Medulla oblongata (tissue), 1 donor: ENCODE results near the gene WDR86.

Experiments
- DNase-seq: peaks from one replicate; pipeline ENCODE4 v3.0.0-alpha.2; 2015; ENCODE audit errors: extremely low spot score

The WDR86 gene, protein sequence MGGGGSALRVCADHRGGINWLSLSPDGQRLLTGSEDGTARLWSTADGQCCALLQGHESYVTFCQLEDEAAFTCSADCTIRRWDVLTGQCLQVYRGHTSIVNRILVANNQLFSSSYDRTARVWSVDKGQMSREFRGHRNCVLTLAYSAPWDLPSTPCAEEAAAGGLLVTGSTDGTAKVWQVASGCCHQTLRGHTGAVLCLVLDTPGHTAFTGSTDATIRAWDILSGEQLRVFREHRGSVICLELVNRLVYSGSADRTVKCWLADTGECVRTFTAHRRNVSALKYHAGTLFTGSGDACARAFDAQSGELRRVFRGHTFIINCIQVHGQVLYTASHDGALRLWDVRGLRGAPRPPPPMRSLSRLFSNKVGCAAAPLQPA

DNA sequence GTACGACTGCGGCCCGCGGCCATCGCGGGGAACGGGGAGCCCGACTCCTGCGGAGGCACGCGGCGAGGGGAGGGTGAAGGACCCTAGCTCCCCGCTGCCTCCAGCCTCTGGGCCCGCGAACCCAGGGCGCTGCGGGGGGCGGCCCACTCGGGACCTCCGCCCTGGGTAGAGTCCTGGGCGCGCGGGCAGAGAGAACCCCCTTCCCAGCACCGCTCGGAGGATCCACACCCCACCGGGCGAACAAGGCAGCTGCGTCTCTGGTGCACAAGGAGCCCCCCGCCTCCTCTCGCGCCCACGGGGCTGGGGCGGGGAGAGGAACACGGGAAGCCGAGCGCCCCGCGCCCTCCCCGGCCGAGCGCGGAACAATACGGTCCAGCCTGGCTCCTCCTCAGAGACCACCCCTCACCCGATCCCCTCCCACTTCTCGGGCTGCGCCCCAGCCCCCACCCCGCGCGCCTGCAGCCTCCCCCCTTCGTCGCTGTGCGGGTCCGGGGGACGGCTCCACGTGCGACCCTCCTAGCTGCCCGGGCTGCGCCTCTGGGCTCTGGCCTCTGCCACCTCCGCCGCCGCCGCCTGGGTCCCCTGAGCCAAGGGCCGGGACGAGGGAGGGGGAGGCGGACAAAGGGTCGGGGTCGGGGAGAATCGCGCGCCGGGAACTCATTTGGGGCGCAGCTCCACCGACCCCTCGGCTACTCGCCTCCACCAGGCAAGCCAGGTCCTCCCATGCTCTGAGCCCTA lies at the start of gene WDR86:
Gene WDR86 (minus strand): TSS at position 372 of the 738 bp plus-strand sequence. CDS start 449 bp downstream, outside the sequence.
- DNase-seq = no peak

DNA sequence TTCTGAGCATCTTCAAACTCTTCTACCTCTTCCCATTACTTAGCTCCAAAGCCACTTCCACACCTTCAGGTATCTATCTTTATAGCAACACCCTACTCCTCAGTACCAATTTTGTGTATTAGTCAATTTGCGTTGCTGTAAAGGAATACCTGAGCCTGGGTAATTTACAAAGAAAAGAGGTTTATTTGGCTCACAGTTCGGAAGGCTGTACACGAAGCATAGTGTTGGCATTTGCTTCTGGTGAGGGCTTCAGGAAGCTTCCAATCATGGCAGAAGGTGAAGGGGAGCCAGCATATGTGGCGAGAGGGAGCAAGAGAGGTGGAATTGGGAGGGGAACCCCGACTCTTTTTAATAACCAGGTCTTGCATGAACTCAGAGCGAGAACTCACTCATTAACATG lies 47.7 kb upstream of the WDR86 start:
- no peak for DNase-seq

DNA sequence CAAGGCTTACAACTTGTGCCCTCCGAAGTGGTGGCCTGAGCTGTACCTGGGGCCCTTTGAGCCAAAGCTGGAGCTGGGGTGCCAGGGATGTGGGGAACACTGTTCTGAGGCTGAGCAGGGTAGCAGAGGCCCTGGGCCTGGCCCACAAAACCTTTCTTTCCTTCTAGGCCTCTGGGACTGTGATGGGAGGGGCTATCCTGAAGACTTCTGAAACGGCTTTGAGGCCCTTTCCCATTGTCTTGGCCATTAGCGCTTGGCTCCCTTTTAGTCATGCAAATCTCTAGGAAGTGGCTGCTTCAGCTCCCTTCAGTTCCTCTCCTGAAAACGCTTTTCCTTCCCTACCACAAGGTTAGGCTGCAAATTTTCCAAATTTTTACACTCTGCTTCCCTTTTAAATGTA lies 46.9 kb upstream of the WDR86 start:
- no peak for DNase-seq

- no peak for DNase-seq
These were observed 46.4 kb upstream of the WDR86 start for GRCh38 chr7:151456276-151456675.

DNA sequence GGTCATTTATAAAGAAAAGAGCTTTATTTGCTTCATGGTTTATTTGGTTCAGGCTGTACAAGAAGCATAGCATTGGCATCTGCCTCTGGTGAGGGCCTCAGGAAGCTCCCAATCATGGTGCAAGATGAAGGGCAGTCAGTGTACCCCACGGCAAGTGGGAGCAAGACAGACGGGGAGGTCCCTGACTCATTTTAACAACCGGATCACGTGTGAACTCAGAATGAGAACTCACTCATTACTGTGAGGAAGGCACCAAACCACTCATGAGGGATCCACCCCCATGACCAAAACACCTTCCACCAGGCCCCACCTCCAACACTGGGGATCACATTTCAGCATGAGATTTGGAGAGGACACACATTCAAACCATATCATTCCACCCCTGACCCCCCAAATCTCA lies 45.9 kb upstream of the WDR86 start:
- no peak for DNase-seq

DNA sequence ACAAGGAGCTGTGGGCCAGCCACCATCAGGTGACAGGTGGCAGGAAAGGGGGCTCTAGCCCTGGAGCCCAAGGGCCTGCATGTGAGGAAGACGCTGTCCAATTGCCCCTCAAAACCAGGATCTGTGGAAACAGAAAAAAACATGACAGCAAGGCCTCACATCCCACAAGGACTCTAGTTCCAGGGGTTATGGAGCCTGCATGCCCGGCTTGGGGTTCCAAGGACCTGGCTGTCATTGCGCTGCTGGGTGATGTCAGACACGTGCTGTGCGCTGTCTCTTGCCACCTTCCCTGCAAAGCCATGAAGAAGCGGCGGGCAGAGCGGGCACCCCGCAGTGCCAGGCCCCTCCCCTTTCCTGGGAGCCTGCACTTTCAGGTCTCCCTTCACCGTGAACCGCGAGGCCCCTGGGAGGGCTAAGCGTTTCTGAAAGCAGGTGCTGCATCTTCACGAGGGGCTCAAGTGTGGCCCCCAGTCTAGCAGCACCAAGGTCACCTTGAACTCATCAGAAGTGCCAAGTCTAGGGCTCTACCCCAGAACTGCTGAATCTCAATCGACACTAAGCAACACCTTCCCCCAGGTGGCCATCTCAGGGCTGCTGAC lies 45.2 kb upstream of the WDR86 start:
- DNase-seq = no peak

DNA sequence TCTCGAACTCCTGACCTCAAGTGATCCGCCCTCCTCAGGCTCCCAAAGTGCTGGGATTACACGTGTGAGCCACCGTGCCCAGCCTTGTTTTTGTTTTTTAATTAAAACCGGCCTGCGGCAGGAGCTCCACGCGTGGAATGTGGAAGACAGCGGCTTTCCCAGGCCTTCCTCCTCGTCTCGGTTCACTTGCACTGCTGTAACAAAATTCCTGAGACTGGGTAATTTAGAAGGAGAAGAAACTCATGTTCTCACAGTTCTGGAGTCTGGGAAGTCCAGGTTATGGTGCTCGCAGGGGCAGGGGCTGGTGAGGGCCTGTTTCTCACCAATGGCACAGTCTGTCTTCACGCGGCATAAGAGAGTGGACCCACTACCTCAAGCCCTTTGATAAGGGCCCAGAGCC lies 44.5 kb upstream of the WDR86 start:
- no peak for DNase-seq

GRCh38 chr7:151453326-151453791 lies 43.5 kb upstream of the WDR86 start:
- DNase-seq = no peak

DNA sequence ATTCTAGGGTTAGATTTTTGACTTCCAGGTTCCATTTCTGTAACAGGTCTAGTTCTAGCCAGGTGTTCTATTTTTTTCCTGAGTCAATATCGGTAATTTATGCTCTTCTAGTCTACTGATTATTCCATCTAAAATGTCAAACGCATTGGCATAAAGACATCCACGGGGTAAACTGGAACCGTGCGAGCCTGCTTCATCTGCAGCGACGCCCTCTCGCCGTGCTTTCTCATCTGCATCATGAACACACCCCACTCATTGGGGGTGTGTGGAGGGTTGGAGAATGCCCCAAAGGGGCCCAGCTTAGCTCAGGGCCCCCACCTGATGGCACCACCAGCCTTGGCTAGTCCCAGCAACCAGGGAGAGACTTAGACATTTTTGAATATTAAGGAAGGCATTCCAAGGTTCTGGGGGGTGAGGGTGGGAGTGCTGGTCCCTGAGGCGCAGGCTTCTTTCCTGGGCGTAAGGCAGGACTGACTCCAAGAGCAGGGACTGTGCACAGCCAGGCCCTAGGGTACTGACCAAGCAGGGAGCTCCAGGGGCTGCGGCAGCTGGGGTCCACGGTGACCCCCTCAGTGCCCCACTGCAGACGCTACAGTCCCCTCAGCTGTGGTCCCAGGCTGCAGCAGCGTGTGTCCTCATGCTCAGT lies 43.0 kb upstream of the WDR86 start:
- no peak for DNase-seq

DNA sequence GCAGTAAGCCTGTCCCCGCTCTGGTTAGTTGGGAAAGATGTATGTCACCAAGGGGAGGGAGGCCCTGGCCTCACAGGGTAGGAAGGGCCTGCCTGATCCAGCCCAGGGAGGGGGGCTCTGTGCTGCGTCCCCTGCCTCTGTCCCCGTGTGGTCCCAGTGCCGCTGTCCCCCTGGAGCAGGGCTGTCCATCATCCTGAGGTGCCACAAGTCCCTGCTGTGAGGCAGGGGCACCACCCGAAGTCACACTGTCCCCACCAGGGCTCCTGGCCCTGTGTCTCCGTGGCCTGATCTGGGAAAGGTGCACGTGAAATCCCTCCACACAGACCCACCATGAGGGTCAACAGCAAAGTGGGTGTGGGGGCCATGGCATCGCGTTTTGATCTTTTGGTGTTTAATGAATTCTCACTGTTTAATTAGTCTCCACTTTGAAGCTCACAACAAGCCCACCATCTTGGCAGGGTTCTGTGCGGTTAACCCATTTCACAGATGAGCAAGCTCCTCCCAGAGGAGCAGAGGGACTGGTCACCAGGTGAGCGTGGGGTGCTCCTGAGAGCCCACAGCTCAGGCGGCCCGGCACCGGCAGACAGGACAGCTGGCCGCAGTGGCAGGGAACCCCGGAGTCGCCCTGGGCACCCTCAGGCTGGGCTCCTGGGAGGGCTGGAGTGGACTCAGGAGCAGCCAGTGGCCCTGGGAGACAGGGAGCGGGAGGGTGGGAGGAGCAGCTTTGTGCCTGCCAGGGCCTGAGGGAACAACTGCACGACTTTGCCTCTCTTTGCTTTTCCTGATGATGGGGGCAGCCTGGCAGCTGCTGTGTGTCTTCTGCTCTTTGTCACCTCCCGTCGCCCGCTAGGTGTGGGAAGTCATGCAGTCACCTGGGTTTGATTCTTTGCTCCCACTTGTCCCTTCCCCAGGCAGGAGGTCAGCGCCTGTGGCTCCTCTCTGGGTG lies 42.1 kb upstream of the WDR86 start:
- no peak for DNase-seq

GRCh38 chr7:151451156-151451555 lies 41.3 kb upstream of the WDR86 start:
- no peak for DNase-seq

DNA sequence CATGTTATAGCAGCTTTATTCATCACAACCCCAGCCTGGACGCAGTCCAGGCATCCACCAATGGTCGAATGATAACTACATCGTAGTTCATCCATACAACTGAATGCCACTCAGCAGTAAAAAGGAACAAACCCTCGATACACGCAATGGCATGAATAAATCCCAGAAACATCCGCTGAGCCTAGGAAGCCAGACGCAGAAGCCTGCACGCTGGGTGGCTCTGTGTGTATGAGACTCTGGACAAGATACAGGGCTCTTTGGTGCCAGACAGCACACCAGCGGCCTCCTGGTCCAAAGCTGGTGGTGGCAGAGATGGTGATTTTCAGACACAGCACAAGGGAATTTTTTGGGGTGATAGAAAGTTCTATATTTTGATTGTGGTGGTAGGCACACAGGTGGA lies 40.2 kb upstream of the WDR86 start:
- no peak for DNase-seq

- DNase-seq = peak; percentile 72
These were observed 38.7 kb upstream of the WDR86 start for GRCh38 chr7:151448261-151449252.

DNA sequence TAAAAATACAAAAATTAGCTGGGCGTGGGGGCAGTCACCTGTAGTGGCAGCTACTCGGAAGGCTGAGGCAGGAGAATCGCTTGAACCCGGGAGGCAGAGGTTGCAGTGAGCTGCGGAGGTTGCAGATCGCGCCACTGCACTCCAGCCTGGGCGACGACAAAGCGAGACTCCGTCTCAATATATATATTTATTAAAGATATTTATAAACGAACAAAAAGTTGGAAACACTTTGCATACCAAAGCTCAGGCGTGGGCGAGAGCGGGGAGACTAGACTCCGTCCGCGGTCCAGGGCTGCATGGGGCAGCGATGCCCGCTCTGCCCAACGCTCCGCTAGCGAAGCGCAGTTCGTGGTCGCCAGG lies 38.0 kb upstream of the WDR86 start:
- DNase-seq = no peak

- DNase-seq = no peak
These were observed 37.5 kb upstream of the WDR86 start for GRCh38 chr7:151447312-151447711.

DNA sequence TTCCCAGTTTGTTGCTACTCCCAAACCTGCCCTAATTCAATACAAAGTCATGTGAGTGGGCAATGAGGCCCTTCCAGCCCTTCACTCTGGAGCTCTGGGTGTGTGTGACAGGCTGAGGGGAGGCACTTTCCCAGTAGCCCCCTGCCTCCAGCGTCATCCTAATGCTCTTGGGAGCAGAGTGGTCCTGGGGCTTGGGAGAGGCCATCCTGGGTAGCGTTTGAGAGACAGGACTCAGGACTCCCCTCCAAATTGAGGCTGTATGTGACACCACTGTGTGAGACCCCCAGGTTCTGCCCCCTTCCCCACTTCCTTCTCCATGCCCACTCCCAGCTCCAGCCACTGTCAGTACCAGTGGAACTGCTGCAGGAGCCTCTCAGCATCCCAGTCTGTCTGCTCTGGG lies 36.6 kb upstream of the WDR86 start:
- DNase-seq = no peak

- DNase-seq = no peak
These were observed 34.8 kb upstream of the WDR86 start for GRCh38 chr7:151444632-151445031.

DNA sequence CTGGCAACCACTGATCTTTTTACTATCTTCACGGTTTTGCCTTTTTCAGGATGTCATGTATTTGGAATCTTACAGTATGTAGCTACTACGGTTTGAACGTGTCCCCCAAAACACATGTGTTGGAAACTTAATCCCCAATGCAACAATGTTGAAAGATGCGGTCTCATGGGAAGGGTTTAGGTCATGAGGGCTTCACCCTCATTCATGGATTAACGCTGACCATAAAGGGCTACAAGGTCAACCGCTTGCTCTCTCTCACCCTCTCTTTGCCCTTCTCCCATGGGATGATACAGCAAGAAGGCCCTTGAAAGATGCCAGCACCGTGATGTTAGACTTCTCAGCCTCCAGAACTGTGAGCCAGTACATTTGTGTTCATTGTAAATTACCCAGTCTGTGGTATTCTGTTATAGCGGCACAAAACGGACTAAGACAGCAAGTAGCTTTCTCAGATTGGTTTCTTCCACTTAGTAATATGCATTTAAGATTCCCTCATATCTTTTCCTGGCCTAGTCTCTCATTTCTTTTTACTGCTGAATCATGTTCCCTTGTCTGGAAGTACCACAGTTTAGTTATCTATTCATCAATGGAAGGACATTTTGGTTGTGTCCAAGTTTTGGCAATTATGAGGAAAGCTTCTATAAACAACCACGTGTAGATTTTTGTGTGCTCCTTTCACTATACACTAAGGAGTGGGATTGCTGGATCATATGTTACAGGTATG lies 33.1 kb upstream of the WDR86 start:
- DNase-seq = no peak

GRCh38 chr7:151440799-151441445 lies 31.1 kb upstream of the WDR86 start:
- no peak for DNase-seq
